HG03175 (cell line): ENCODE results near the gene KLK12.

ENCODE experiments used
- ATAC-seq: cut with Tn5 transposase; IDR thresholded peaks from one replicate; pipeline ENCODE4 v1.9.1; 2021; ENCODE audit warnings: mild to moderate bottlenecking, moderate library complexity; ENCODE audit not compliant: unreplicated experiment

The KLK12 gene

GRCh38 chr19:51034704-51035103 lies at the start of gene KLK12:
KLK12 (minus strand) TSS chr19:51035002; CDS start chr19:51034621, 381 bp downstream.
- no peak for ATAC-seq

GRCh38 chr19:51084505-51084904 lies 49.7 kb upstream of the KLK12 start:
- no peak for ATAC-seq

- ATAC-seq = no peak
Measured at GRCh38 chr19:51083783-51084182, 49.0 kb upstream of the KLK12 start.

- ATAC-seq = no peak
Measured at GRCh38 chr19:51083181-51083580, 48.4 kb upstream of the KLK12 start.

- no peak for ATAC-seq
Measured at GRCh38 chr19:51082611-51083010, 47.8 kb upstream of the KLK12 start, which contains the start of gene KLK14. KLK14 (minus strand) TSS chr19:51082887; CDS start chr19:51082614, 273 bp downstream.

- ATAC-seq = no peak
Measured at GRCh38 chr19:51081476-51081875, 46.7 kb upstream of the KLK12 start.

GRCh38 chr19:51079481-51080110 lies 44.8 kb upstream of the KLK12 start:
- no peak for ATAC-seq

- no peak for ATAC-seq
Measured at GRCh38 chr19:51078731-51079130, 43.9 kb upstream of the KLK12 start.

- ATAC-seq = no peak
Measured at GRCh38 chr19:51078104-51078503, 43.3 kb upstream of the KLK12 start.

GRCh38 chr19:51076631-51077213 lies 41.9 kb upstream of the KLK12 start:
- no peak for ATAC-seq

GRCh38 chr19:51075998-51076397 lies 41.2 kb upstream of the KLK12 start:
- no peak for ATAC-seq

- no peak for ATAC-seq
Measured at GRCh38 chr19:51071095-51071405, 36.2 kb upstream of the KLK12 start.

GRCh38 chr19:51070334-51071094 lies 35.7 kb upstream of the KLK12 start:
- no peak for ATAC-seq

- ATAC-seq = no peak
Measured at GRCh38 chr19:51066393-51067186, 31.8 kb upstream of the KLK12 start.

- ATAC-seq = no peak
Measured at GRCh38 chr19:51065221-51065960, 30.6 kb upstream of the KLK12 start.

GRCh38 chr19:51064534-51065220 lies 29.9 kb upstream of the KLK12 start, which contains the start of gene KLK13:
KLK13 (minus strand) TSS chr19:51065092; CDS start chr19:51065067, 25 bp downstream.
- no peak for ATAC-seq

- ATAC-seq = no peak
Measured at GRCh38 chr19:51063664-51064063, 28.9 kb upstream of the KLK12 start.

GRCh38 chr19:51060973-51061372 lies 26.2 kb upstream of the KLK12 start:
- ATAC-seq = no peak

- ATAC-seq = no peak
Measured at GRCh38 chr19:51060336-51060735, 25.5 kb upstream of the KLK12 start.

GRCh38 chr19:51059715-51060114 lies 24.9 kb upstream of the KLK12 start:
- ATAC-seq = no peak
